GM12891 (cell line): Measurements from ENCODE around the gene IFT20.

Experiments
- DNase-seq: peaks from one replicate; pipeline ENCODE4 v3.0.0; 2011; ENCODE audit warnings: low spot score; ENCODE audit not compliant: insufficient read length
- FAIRE-seq: peaks from 2 replicates; lab custom pipeline; 2011; peaks lifted over from hg19 to GRCh38; lab: Jason Lieb, UNC
- PAX5 ChIP-seq: IDR thresholded peaks from 2 replicates; pipeline ENCODE4 v1.6.1; 2011; ENCODE audit warnings: low read length, moderate library complexity, mild to moderate bottlenecking; ENCODE audit not compliant: insufficient read depth, severe bottlenecking
- POLR2A ChIP-seq: IDR thresholded peaks from 2 replicates; pipeline ENCODE4 v1.6.1; 2011; ENCODE audit warnings: low read depth, low read length, control low read depth
- POLR2AphosphoS5 ChIP-seq: IDR thresholded peaks from 2 replicates; pipeline ENCODE4 v1.6.1; 2011; ENCODE audit warnings: low read depth, low read length, control low read depth
- POU2F2 ChIP-seq: IDR thresholded peaks from 2 replicates; pipeline ENCODE4 v1.6.1; 2011; ENCODE audit warnings: low read depth, mild to moderate bottlenecking, control low read depth, low read length, moderate library complexity
- SPI1 ChIP-seq: IDR thresholded peaks from 2 replicates; pipeline ENCODE4 v1.6.1; 2011; ENCODE audit warnings: low read depth, low read length, control low read depth
- TAF1 ChIP-seq: IDR thresholded peaks from 2 replicates; pipeline ENCODE4 v1.6.1; 2011; ENCODE audit warnings: low read depth, low read length, control low read depth

Gene IFT20

DNA sequence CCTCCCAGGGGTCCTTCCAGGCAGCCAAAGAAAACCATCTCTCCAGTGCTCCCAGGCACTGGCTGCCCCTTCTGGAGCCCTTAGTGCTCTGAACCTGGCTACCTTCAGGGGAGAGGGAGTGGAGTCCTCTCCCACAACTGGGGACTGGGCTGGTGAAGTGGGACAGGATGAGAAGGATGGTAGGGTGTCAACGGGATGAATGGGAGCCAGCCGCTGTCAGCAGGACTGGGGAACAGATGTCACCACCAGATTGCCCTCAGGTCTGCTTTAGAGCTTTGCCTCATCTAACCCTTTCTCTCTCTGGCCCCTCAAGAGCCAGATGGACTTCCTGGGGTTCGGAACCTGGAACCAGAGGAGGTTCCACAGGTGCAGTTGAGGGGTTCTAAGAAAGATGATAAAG is 30.2 kb upstream of the IFT20 start:
- DNase-seq (no peak), FAIRE-seq (no peak)
- TF ChIP-seq PAX5 (no peak), POLR2A (no peak), SPI1 (no peak), POLR2AphosphoS5 (no peak), TAF1 (no peak)

- FAIRE-seq (no peak), DNase-seq (no peak)
- no peak for TF ChIP-seq POLR2AphosphoS5
- no peak for TF ChIP-seq POU2F2
- no peak for TF ChIP-seq TAF1
- TF ChIP-seq POLR2A = no peak
- TF ChIP-seq PAX5 = no peak
- no peak for TF ChIP-seq SPI1
Observed at GRCh38 chr17:28364665-28365363, 29.5 kb upstream of the IFT20 start, which contains the start of gene SEBOX. Gene SEBOX (minus strand): TSS chr17:28365199. CDS start chr17:28365151, 48 bp downstream.

DNA sequence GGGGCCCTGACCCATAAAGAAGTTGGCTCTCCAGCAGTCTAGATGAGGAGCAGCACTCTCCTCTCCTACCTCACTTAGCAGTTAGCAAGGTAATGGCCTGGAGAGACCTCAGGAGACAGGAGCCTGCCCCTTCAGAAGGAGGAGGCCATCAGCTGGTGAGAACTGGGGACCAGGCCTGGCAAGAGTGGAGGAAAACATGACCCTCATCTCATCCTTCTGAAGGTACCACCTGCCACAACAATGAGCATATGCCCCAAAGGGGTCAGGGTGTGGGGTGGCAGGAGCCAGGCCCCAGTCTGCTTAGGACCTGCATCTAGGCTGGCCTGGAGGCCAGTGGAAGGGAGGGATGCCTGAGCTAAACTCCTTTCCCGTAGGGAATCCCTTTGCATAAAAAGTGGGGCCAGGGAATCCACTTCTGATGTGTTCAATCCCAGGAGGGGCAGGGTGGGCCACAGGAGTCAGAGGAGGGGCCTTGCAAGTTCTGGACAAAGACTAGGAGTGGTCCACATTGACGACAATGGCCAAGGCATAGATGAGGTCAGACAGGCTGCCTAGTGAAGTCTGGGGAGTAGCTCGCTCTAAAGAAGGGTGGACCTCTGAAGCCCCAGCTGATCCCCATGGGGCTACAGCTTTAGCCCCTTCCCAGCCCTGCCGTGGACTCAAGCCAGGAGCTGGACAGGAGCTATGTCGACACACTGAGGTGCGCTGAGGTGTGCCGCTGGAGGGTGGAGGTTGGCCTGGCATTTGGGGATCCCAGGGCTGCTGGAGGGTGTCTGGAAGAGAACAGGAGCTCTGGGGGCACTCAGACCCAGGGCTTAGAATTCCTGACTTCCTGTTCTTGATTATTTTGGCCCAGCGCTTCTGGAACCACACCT is 28.7 kb upstream of the IFT20 start:
- FAIRE-seq = no peak
- TF ChIP-seq POLR2AphosphoS5 (no peak), PAX5 (no peak), SPI1 (no peak), POLR2A (no peak), POU2F2 (no peak), TAF1 (no peak)

GRCh38 chr17:28363186-28363585 is 27.9 kb upstream of the IFT20 start:
- TF ChIP-seq SPI1 (no peak), POLR2AphosphoS5 (no peak), PAX5 (no peak), TAF1 (no peak), POLR2A (no peak), POU2F2 (no peak)
- no peak for DNase-seq
- no peak for FAIRE-seq

More for the DNA sequence above, 28.7 kb upstream of the IFT20 start:
- DNase-seq = no peak

DNA sequence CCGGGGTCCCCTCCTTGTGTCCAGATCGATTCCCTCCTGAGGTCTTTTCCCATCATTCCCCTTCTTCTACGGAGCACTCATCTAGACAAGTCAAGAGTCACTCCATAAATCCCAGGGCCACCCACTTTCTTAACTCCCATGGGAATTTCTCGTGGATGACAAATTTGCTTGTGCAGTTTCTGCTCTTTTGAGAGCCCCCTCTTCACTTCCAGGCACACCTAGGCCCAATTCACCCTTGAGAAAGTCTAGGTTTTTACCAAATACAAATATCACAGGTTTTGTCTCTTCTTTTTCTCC is 22.6 kb upstream of the IFT20 start:
- TF ChIP-seq POLR2AphosphoS5 (no peak), TAF1 (no peak), PAX5 (no peak), SPI1 (no peak), POLR2A (no peak), POU2F2 (no peak)
- no peak for FAIRE-seq
- DNase-seq = no peak

GRCh38 chr17:28357061-28357900 is 22.0 kb upstream of the IFT20 start, which contains the start of gene POLDIP2:
Gene POLDIP2 (minus strand): TSS chr17:28357527. CDS start chr17:28357448, 79 bp downstream.
- TF ChIP-seq POU2F2 (no peak; the same call in 1 of the 2 replicates), POLR2A (peak; percentile 82), PAX5 (peak; percentile 42), POLR2AphosphoS5 (peak; percentile 83), SPI1 (peak; percentile 53), TAF1 (peak; percentile 89)
- FAIRE-seq (peak; percentile 94), DNase-seq (peak; percentile 98)

DNA sequence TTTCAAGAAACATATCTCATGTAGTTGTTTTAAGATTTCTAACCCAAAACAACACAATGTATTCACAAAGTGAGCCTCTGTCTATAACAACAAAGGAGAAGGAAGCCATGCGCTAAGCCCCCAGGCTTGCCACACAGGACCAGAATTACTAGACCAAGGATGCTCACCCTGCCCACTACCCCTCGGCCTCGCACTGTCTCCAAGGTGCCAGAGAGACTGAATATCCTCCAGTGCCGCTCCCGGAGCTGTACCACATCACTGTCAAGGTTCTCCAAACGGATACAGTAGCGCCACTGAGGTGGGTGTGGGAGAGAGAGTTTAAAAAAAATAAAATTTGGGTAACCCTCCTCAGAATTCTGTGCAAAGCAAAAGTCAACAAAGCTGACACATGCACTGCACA is 15.0 kb upstream of the IFT20 start:
- TF ChIP-seq POLR2AphosphoS5 = no peak
- no peak for TF ChIP-seq POLR2A
- no peak for TF ChIP-seq SPI1
- TF ChIP-seq POU2F2 = no peak
- no peak for TF ChIP-seq PAX5
- no peak for TF ChIP-seq TAF1
- FAIRE-seq = no peak

GRCh38 chr17:28348979-28349378 is 13.7 kb upstream of the IFT20 start:
- FAIRE-seq (no peak), DNase-seq (no peak)
- TF ChIP-seq POLR2AphosphoS5 = no peak
- no peak for TF ChIP-seq POLR2A
- TF ChIP-seq PAX5 = no peak
- TF ChIP-seq POU2F2 = no peak

More for the DNA sequence above, 15.0 kb upstream of the IFT20 start:
- DNase-seq = no peak
